H1 (cell line): ENCODE data around the gene TMPRSS2.

Experiments
- BRCA1 ChIP-seq: IDR thresholded peaks from 2 replicates; pipeline ENCODE4 v1.6.1; 2012; ENCODE audit warnings: low read depth, low read length, improper control_type of control experiment
- CEBPB ChIP-seq: IDR thresholded peaks from 2 replicates; pipeline ENCODE4 v1.6.1; 2012; ENCODE audit warnings: low read depth, low read length
- CREB1 ChIP-seq: IDR thresholded peaks from 2 replicates; pipeline ENCODE4 v1.6.1; 2012; ENCODE audit warnings: inconsistent platforms
- CTCF ChIP-seq, 3 experiments: IDR thresholded peaks; 1 replicate in 2 of 3; 2 replicates in 1 of 3; pipeline versions ENCODE4 v1.5.1 to v1.6.1; 2011; ENCODE audit warnings: low read length in 3 of 3, mild to moderate bottlenecking in 3 of 3, inconsistent platforms in 2 of 3, low read depth in 1 of 3, moderate library complexity in 1 of 3; ENCODE audit not compliant: insufficient read depth in 1 of 3; ENCODE audit errors: control extremely low read depth in 1 of 3
- EGR1 ChIP-seq: IDR thresholded peaks from 2 replicates; pipeline ENCODE4 v1.6.1; 2011; ENCODE audit warnings: low read depth, low read length, borderline replicate concordance
- EP300 ChIP-seq, 2 experiments: IDR thresholded peaks; 1 replicate in 1 of 2; 2 replicates in 1 of 2; pipeline ENCODE4 v1.6.1; 2011 to 2012; ENCODE audit warnings: low read depth in 2 of 2, low read length in 2 of 2, mild to moderate bottlenecking in 2 of 2, borderline replicate concordance in 1 of 2, inconsistent platforms in 1 of 2, moderate library complexity in 1 of 2
- EZH2 ChIP-seq: fragments of 200-600 bp; sonication (generic); IDR thresholded peaks from 2 replicates; pipeline ENCODE4 v1.7.1; 2012; ENCODE audit warnings: low read depth, mild to moderate bottlenecking, moderate library complexity, low read length, inconsistent platforms; ENCODE audit not compliant: severe bottlenecking
- GABPA ChIP-seq: IDR thresholded peaks from 2 replicates; pipeline ENCODE4 v1.6.1; 2011; ENCODE audit warnings: mild to moderate bottlenecking, low read length, moderate library complexity, borderline replicate concordance; ENCODE audit not compliant: insufficient read depth
- HDAC2 ChIP-seq, 2 experiments: fragments of 300-600 bp in 1 of 2; sonication (generic) in 1 of 2; IDR thresholded peaks; 2 replicates each; pipeline ENCODE4 v1.6.1; 2011 to 2012; ENCODE audit warnings: low read depth in 2 of 2, low read length in 2 of 2, mild to moderate bottlenecking in 2 of 2, moderate library complexity in 2 of 2, borderline replicate concordance in 1 of 2, inconsistent platforms in 1 of 2
- MAFK ChIP-seq: IDR thresholded peaks from 2 replicates; pipeline ENCODE4 v1.6.1; 2012; ENCODE audit warnings: low read depth, mild to moderate bottlenecking, improper control_type of control experiment, low read length
- POLR2A ChIP-seq, 2 experiments: IDR thresholded peaks; 1 replicate in 1 of 2; 2 replicates in 1 of 2; pipeline ENCODE4 v1.6.1; 2011; ENCODE audit warnings: low read depth in 2 of 2, low read length in 2 of 2, mild to moderate bottlenecking in 2 of 2; ENCODE audit errors: control extremely low read depth in 1 of 2
- POLR2AphosphoS5 ChIP-seq: IDR thresholded peaks from 2 replicates; pipeline ENCODE4 v1.6.1; 2011; ENCODE audit warnings: low read depth, low read length
- SP2 ChIP-seq: IDR thresholded peaks from 2 replicates; pipeline ENCODE4 v1.6.1; 2012; ENCODE audit warnings: mild to moderate bottlenecking, low read length, inconsistent platforms
- SRF ChIP-seq: IDR thresholded peaks from 2 replicates; pipeline ENCODE4 v1.6.1; 2011; ENCODE audit warnings: mild to moderate bottlenecking, low read depth, low read length, moderate library complexity

DNA sequence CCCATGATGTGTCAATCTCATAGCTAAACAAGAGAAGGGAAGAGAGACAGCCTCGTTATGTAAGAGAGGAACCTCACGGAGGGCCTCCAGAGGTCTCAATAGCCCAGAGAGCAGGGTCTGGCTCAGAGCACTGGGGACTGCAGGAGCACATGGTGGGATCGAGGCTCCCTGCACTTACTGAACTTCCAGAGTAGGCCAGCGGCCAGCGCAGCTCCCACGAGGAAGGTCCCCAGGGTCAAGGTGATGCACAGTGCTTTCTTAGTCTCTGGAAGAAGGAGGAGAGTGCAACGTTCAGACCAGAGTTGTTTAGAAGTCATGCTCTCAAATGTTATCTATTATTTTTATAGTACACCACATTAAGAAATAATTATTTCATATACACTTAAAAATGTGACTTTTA, 18.6 kb downstream of the TMPRSS2 start:
- no peak for TF ChIP-seq CEBPB
- TF ChIP-seq SP2 = no peak
- TF ChIP-seq HDAC2 (IDR thresholded peaks at IDR 0.05; ENCODE audit: borderline replicate concordance in 1 of 2, low read depth in 2 of 2, low read length in 2 of 2) = no peak
- no peak for TF ChIP-seq POLR2A (IDR thresholded peaks at IDR 0.05; ENCODE audit: control extremely low read depth in 1 of 2, low read depth in 2 of 2, low read length in 2 of 2)
- TF ChIP-seq MAFK = no peak
- TF ChIP-seq CTCF (IDR thresholded peaks at IDR 0.05; ENCODE audit: control extremely low read depth in 1 of 3, insufficient read depth in 1 of 3, low read depth in 1 of 3, low read length in 3 of 3) = no peak
- TF ChIP-seq SRF = no peak
- TF ChIP-seq GABPA = no peak
- no peak for TF ChIP-seq EGR1
- no peak for TF ChIP-seq POLR2AphosphoS5
- TF ChIP-seq BRCA1 = no peak
- TF ChIP-seq EP300 (IDR thresholded peaks at IDR 0.05; ENCODE audit: borderline replicate concordance in 1 of 2, low read depth in 2 of 2, low read length in 2 of 2) = no peak
- no peak for TF ChIP-seq EZH2
- no peak for TF ChIP-seq CREB1
